ENCODE results near the gene TMEM231.
"Not testable (repeated sequence)": the region's sequence is repeated elsewhere in the genome, so short reads cannot be mapped to it uniquely, and the experiment has no call there.

DNA sequence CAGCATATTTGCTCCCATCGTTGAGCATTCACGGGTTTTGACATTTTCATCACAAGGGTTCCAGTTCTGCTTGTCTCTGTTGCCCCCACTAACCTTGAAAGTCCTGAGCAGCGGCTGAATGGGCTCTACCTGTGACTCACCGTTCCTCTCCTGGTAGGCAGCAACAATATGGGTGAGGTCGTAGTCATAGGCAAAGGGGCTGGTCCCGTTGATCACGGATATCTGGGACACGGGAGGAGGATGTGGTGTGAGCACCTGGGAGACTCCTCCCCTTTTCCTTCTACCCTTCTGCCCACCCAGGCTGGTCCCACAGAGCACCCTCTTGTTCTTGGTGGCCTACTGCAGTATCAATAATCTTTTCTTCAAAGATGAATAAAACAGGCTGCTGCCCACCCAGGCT is 13.6 kb downstream of the TMEM231 start:
- TF ChIP-seq ZNF274 (IDR thresholded peaks at IDR 0.05; ENCODE audit: low read depth, low read length); EZH2 (IDR thresholded peaks at IDR 0.05); EZH2phosphoT487 (IDR thresholded peaks at IDR 0.05; ENCODE audit: borderline replicate concordance); SIN3A (IDR thresholded peaks at IDR 0.05; ENCODE audit: low read depth); POLR2AphosphoS5 (IDR thresholded peaks at IDR 0.05; ENCODE audit: low read depth, low read length); POLR2A (IDR thresholded peaks at IDR 0.05; ENCODE audit: borderline replicate concordance, extremely low read depth, insufficient read depth, insufficient read length); FOSL1 (IDR thresholded peaks at IDR 0.05; ENCODE audit: low read depth); RAD21 (IDR thresholded peaks at IDR 0.05; ENCODE audit: low read depth); JUND (IDR thresholded peaks at IDR 0.05); SP1 (IDR thresholded peaks at IDR 0.05; ENCODE audit: low read depth); CEBPB (IDR thresholded peaks at IDR 0.05; ENCODE audit: low read depth): not testable (repeated sequence)
- TF ChIP-seq, protein P1, sequence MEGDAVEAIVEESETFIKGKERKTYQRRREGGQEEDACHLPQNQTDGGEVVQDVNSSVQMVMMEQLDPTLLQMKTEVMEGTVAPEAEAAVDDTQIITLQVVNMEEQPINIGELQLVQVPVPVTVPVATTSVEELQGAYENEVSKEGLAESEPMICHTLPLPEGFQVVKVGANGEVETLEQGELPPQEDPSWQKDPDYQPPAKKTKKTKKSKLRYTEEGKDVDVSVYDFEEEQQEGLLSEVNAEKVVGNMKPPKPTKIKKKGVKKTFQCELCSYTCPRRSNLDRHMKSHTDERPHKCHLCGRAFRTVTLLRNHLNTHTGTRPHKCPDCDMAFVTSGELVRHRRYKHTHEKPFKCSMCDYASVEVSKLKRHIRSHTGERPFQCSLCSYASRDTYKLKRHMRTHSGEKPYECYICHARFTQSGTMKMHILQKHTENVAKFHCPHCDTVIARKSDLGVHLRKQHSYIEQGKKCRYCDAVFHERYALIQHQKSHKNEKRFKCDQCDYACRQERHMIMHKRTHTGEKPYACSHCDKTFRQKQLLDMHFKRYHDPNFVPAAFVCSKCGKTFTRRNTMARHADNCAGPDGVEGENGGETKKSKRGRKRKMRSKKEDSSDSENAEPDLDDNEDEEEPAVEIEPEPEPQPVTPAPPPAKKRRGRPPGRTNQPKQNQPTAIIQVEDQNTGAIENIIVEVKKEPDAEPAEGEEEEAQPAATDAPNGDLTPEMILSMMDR (IDR thresholded peaks at IDR 0.05 in 2 of 3, conservative IDR thresholded peaks at IDR 0.05 in 1 of 3; ENCODE audit: borderline replicate concordance in 1 of 3, insufficient read depth in 1 of 3, low read depth in 2 of 3, low read length in 2 of 3) = not testable (repeated sequence)
- TF ChIP-seq, protein P2, sequence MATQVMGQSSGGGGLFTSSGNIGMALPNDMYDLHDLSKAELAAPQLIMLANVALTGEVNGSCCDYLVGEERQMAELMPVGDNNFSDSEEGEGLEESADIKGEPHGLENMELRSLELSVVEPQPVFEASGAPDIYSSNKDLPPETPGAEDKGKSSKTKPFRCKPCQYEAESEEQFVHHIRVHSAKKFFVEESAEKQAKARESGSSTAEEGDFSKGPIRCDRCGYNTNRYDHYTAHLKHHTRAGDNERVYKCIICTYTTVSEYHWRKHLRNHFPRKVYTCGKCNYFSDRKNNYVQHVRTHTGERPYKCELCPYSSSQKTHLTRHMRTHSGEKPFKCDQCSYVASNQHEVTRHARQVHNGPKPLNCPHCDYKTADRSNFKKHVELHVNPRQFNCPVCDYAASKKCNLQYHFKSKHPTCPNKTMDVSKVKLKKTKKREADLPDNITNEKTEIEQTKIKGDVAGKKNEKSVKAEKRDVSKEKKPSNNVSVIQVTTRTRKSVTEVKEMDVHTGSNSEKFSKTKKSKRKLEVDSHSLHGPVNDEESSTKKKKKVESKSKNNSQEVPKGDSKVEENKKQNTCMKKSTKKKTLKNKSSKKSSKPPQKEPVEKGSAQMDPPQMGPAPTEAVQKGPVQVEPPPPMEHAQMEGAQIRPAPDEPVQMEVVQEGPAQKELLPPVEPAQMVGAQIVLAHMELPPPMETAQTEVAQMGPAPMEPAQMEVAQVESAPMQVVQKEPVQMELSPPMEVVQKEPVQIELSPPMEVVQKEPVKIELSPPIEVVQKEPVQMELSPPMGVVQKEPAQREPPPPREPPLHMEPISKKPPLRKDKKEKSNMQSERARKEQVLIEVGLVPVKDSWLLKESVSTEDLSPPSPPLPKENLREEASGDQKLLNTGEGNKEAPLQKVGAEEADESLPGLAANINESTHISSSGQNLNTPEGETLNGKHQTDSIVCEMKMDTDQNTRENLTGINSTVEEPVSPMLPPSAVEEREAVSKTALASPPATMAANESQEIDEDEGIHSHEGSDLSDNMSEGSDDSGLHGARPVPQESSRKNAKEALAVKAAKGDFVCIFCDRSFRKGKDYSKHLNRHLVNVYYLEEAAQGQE (IDR thresholded peaks at IDR 0.05; ENCODE audit: low read depth) = not testable (repeated sequence)
- TF ChIP-seq, protein P3, sequence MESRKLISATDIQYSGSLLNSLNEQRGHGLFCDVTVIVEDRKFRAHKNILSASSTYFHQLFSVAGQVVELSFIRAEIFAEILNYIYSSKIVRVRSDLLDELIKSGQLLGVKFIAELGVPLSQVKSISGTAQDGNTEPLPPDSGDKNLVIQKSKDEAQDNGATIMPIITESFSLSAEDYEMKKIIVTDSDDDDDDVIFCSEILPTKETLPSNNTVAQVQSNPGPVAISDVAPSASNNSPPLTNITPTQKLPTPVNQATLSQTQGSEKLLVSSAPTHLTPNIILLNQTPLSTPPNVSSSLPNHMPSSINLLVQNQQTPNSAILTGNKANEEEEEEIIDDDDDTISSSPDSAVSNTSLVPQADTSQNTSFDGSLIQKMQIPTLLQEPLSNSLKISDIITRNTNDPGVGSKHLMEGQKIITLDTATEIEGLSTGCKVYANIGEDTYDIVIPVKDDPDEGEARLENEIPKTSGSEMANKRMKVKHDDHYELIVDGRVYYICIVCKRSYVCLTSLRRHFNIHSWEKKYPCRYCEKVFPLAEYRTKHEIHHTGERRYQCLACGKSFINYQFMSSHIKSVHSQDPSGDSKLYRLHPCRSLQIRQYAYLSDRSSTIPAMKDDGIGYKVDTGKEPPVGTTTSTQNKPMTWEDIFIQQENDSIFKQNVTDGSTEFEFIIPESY (IDR thresholded peaks at IDR 0.05; ENCODE audit: extremely low read depth, insufficient replicate concordance, low read length) = not testable (repeated sequence)
